ENCODE results near the gene ATXN1. TPM values are rescaled to one million over a fixed set of nuclear protein-coding genes. Genes with fewer than 3 reads are reported as not detected.

Gene ATXN1
- total and polyA plus RNA-seq, 2 experiments from 2014 or later: 4.8 to 9.1 TPM

DNA sequence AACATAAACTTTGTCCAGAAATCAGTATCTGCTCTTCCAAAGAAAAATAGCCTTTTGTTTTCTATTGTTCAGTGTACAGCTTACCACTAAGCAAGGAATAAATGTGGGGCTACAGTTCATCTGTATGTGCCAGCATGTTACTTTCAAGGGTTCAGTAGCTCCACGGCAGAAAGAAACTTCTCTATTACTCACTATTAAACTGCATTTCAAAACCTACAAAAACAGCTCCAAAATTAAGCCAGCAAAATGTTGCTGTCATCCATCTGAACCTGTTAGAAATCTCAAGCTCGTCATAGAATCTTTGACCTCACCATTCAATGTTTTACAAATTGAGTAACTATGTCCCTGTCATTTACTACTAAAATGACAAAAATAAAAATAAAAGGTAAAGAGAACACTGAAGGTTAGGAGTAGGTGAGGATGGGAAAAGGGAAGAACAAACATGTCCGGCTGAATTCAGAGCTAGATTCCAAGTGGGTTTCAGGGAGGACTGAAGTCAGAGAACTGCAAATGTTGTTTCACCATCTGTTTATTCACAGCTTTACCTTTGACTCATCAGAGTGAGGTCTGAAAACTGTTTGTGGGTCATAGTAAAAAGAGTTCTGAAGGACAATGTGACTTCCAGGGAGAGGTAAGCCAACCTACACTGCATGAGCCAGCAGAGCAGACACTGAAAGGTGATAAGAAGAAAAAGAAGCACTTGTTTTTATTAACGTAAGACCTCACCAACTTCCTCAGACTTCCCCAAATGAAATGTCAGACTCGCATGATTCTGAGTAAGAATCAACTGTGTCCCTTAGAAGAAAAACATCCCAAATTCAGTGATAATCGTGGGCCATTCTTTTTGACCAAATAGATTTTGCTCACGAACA, 62.0 kb downstream of the ATXN1 start:
- Histone ChIP-seq H3K4me1 (ENCODE audit: insufficient read depth) (peaks cover 9% of the 10 kb centered on the region), H2AFZ (no peak overlapping the region), H3K27me3 (ENCODE audit: insufficient read depth) (no peaks in the 10 kb centered on the region), H3K9me2 (ENCODE audit: insufficient read depth) (0 out of 2 replicates have a peak, but pooled peaks cover 2% of the 10 kb centered on the region), H3K4me2 (no peak overlapping the region), H3K36me3 (ENCODE audit: insufficient read depth) (no peaks in the 10 kb centered on the region), H3F3A (replicated peaks; ENCODE audit: low read depth) (no peaks in the 10 kb centered on the region), H4K20me1 (replicated peaks; ENCODE audit: insufficient read depth) (no peaks in the 10 kb centered on the region), H3K79me2 (replicated peaks; ENCODE audit: insufficient read depth) (no peaks in the 10 kb centered on the region), H3K4me3 (no peak overlapping the region), H3K27ac (ENCODE audit: low read depth) (no peak overlapping the region)
- DNase-seq (ENCODE audit: low spot score): no peak
- ATAC-seq: no peak
- H3K4me1 Mint-ChIP-seq: peaks cover 28% of the 10 kb centered on the region
- H3K9me3 Mint-ChIP-seq: no peaks in the 10 kb centered on the region; the same call in 2 of the 3 replicates
- H3K36me3 Mint-ChIP-seq (ENCODE audit: low read depth): no peaks in the 10 kb centered on the region
- no peak overlapping the region for H3K4me3 Mint-ChIP-seq
- H3K27me3 Mint-ChIP-seq (ENCODE audit: insufficient read depth, low read depth, poor library complexity): no peaks in the 10 kb centered on the region
- no peak for TF ChIP-seq EZH2 (IDR thresholded peaks at IDR 0.05; ENCODE audit: low read depth, unreplicated experiment)
- TF ChIP-seq JUNB (IDR thresholded peaks at IDR 0.05; ENCODE audit: unreplicated experiment): no peak
- TF ChIP-seq POLR2AphosphoS5 (IDR thresholded peaks at IDR 0.05; ENCODE audit: low read depth): no peak
- TF ChIP-seq, protein P1, sequence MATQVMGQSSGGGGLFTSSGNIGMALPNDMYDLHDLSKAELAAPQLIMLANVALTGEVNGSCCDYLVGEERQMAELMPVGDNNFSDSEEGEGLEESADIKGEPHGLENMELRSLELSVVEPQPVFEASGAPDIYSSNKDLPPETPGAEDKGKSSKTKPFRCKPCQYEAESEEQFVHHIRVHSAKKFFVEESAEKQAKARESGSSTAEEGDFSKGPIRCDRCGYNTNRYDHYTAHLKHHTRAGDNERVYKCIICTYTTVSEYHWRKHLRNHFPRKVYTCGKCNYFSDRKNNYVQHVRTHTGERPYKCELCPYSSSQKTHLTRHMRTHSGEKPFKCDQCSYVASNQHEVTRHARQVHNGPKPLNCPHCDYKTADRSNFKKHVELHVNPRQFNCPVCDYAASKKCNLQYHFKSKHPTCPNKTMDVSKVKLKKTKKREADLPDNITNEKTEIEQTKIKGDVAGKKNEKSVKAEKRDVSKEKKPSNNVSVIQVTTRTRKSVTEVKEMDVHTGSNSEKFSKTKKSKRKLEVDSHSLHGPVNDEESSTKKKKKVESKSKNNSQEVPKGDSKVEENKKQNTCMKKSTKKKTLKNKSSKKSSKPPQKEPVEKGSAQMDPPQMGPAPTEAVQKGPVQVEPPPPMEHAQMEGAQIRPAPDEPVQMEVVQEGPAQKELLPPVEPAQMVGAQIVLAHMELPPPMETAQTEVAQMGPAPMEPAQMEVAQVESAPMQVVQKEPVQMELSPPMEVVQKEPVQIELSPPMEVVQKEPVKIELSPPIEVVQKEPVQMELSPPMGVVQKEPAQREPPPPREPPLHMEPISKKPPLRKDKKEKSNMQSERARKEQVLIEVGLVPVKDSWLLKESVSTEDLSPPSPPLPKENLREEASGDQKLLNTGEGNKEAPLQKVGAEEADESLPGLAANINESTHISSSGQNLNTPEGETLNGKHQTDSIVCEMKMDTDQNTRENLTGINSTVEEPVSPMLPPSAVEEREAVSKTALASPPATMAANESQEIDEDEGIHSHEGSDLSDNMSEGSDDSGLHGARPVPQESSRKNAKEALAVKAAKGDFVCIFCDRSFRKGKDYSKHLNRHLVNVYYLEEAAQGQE (IDR thresholded peaks at IDR 0.05; ENCODE audit: unreplicated experiment): no peak
- TF ChIP-seq STAT1 (IDR thresholded peaks at IDR 0.05; ENCODE audit: unreplicated experiment): no peak
- TF ChIP-seq CREB1 (CRISPR knock-in tag; IDR thresholded peaks at IDR 0.05; ENCODE audit: low read depth): no peak
- TF ChIP-seq, protein P2, sequence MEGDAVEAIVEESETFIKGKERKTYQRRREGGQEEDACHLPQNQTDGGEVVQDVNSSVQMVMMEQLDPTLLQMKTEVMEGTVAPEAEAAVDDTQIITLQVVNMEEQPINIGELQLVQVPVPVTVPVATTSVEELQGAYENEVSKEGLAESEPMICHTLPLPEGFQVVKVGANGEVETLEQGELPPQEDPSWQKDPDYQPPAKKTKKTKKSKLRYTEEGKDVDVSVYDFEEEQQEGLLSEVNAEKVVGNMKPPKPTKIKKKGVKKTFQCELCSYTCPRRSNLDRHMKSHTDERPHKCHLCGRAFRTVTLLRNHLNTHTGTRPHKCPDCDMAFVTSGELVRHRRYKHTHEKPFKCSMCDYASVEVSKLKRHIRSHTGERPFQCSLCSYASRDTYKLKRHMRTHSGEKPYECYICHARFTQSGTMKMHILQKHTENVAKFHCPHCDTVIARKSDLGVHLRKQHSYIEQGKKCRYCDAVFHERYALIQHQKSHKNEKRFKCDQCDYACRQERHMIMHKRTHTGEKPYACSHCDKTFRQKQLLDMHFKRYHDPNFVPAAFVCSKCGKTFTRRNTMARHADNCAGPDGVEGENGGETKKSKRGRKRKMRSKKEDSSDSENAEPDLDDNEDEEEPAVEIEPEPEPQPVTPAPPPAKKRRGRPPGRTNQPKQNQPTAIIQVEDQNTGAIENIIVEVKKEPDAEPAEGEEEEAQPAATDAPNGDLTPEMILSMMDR (conservative IDR thresholded peaks at IDR 0.05; ENCODE audit: low read depth in 2 of 2): no peak
- no peak for TF ChIP-seq ZNF114 (CRISPR knock-in tag; IDR thresholded peaks at IDR 0.05)
- TF ChIP-seq, protein P3, sequence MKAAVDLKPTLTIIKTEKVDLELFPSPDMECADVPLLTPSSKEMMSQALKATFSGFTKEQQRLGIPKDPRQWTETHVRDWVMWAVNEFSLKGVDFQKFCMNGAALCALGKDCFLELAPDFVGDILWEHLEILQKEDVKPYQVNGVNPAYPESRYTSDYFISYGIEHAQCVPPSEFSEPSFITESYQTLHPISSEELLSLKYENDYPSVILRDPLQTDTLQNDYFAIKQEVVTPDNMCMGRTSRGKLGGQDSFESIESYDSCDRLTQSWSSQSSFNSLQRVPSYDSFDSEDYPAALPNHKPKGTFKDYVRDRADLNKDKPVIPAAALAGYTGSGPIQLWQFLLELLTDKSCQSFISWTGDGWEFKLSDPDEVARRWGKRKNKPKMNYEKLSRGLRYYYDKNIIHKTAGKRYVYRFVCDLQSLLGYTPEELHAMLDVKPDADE (IDR thresholded peaks at IDR 0.05): no peak
- TF ChIP-seq, protein P4, sequence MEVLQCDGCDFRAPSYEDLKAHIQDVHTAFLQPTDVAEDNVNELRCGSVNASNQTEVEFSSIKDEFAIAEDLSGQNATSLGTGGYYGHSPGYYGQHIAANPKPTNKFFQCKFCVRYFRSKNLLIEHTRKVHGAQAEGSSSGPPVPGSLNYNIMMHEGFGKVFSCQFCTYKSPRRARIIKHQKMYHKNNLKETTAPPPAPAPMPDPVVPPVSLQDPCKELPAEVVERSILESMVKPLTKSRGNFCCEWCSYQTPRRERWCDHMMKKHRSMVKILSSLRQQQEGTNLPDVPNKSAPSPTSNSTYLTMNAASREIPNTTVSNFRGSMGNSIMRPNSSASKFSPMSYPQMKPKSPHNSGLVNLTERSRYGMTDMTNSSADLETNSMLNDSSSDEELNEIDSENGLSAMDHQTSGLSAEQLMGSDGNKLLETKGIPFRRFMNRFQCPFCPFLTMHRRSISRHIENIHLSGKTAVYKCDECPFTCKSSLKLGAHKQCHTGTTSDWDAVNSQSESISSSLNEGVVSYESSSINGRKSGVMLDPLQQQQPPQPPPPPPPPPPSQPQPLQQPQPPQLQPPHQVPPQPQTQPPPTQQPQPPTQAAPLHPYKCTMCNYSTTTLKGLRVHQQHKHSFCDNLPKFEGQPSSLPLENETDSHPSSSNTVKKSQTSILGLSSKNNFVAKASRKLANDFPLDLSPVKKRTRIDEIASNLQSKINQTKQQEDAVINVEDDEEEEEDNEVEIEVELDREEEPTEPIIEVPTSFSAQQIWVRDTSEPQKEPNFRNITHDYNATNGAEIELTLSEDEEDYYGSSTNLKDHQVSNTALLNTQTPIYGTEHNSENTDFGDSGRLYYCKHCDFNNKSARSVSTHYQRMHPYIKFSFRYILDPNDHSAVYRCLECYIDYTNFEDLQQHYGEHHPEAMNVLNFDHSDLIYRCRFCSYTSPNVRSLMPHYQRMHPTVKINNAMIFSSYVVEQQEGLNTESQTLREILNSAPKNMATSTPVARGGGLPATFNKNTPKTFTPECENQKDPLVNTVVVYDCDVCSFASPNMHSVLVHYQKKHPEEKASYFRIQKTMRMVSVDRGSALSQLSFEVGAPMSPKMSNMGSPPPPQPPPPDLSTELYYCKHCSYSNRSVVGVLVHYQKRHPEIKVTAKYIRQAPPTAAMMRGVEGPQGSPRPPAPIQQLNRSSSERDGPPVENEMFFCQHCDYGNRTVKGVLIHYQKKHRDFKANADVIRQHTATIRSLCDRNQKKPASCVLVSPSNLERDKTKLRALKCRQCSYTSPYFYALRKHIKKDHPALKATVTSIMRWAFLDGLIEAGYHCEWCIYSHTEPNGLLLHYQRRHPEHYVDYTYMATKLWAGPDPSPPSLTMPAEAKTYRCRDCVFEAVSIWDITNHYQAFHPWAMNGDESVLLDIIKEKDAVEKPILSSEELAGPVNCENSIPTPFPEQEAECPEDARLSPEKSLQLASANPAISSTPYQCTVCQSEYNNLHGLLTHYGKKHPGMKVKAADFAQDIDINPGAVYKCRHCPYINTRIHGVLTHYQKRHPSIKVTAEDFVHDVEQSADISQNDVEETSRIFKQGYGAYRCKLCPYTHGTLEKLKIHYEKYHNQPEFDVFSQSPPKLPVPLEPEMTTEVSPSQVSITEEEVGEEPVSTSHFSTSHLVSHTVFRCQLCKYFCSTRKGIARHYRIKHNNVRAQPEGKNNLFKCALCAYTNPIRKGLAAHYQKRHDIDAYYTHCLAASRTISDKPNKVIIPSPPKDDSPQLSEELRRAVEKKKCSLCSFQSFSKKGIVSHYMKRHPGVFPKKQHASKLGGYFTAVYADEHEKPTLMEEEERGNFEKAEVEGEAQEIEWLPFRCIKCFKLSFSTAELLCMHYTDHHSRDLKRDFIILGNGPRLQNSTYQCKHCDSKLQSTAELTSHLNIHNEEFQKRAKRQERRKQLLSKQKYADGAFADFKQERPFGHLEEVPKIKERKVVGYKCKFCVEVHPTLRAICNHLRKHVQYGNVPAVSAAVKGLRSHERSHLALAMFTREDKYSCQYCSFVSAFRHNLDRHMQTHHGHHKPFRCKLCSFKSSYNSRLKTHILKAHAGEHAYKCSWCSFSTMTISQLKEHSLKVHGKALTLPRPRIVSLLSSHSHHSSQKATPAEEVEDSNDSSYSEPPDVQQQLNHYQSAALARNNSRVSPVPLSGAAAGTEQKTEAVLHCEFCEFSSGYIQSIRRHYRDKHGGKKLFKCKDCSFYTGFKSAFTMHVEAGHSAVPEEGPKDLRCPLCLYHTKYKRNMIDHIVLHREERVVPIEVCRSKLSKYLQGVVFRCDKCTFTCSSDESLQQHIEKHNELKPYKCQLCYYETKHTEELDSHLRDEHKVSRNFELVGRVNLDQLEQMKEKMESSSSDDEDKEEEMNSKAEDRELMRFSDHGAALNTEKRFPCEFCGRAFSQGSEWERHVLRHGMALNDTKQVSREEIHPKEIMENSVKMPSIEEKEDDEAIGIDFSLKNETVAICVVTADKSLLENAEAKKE (CRISPR knock-in tag; IDR thresholded peaks at IDR 0.05): no peak
- TF ChIP-seq NANOG (IDR thresholded peaks at IDR 0.05; ENCODE audit: borderline replicate concordance): no peak
- TF ChIP-seq EZH2phosphoT487 (IDR thresholded peaks at IDR 0.05; ENCODE audit: unreplicated experiment): no peak
- no peak for TF ChIP-seq ZNF331 (CRISPR knock-in tag; IDR thresholded peaks at IDR 0.05; ENCODE audit: low read depth)
- no peak overlapping the region for H3K27ac Mint-ChIP-seq

Data from GM23338 (cell line).